Left kidney (tissue), 8 donors: ENCODE data around the gene SNF8. TPM values are rescaled to one million over a fixed set of nuclear protein-coding genes. Genes with fewer than 3 reads are reported as not detected.

ENCODE experiments used
- DNase-seq: peaks from one replicate; pipeline ENCODE4 v3.0.0-alpha.2; 2013
- long read RNA-seq, 8 donors: transcript quantifications; one replicate each; lab custom pipeline, GENCODE V29; 2026
- polyA plus RNA-seq: library from polyadenylated mRNA; unstranded; fragments of 120-200 nt; gene quantifications from one replicate; pipeline ENCODE4 v1.2.1, GENCODE V29; 2013; ENCODE audit not compliant: insufficient read length

Gene SNF8, protein sequence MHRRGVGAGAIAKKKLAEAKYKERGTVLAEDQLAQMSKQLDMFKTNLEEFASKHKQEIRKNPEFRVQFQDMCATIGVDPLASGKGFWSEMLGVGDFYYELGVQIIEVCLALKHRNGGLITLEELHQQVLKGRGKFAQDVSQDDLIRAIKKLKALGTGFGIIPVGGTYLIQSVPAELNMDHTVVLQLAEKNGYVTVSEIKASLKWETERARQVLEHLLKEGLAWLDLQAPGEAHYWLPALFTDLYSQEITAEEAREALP
- polyA plus RNA-seq: 104 TPM
- long read RNA-seq, donor 1, transcript SNF8-202 (8 exons, 2,319 nt): major isoform, 57 of 89 reads
- long read RNA-seq, donor 1, transcript SNF8-215 (3 exons, 687 nt): minor isoform, 5 of 89 reads
- long read RNA-seq, donor 1, partial matches to known transcripts: 16 of 89 reads
- long read RNA-seq, donor 1, other reads (novel, unspliced or antisense): 0 of 89 reads
- long read RNA-seq, donor 2, transcript SNF8-202 (8 exons, 2,319 nt): major isoform, 36 of 52 reads
- long read RNA-seq, donor 2, partial matches to known transcripts: 8 of 52 reads
- long read RNA-seq, donor 2, other reads (novel, unspliced or antisense): 0 of 52 reads
- long read RNA-seq, donor 3, transcript SNF8-202 (8 exons, 2,319 nt): major isoform, 27 of 51 reads
- long read RNA-seq, donor 3, partial matches to known transcripts: 12 of 51 reads
- long read RNA-seq, donor 3, other reads (novel, unspliced or antisense): 0 of 51 reads
- long read RNA-seq, donor 4, partial matches to known transcripts: 0 of 8 reads
- long read RNA-seq, donor 4, other reads (novel, unspliced or antisense): 0 of 8 reads
- long read RNA-seq, donor 5, transcript SNF8-201 (8 exons, 951 nt): minor isoform, 7 of 143 reads
- long read RNA-seq, donor 5, transcript SNF8-202 (8 exons, 2,319 nt): major isoform, 85 of 143 reads
- long read RNA-seq, donor 5, partial matches to known transcripts: 45 of 143 reads
- long read RNA-seq, donor 5, other reads (novel, unspliced or antisense): 0 of 143 reads
- long read RNA-seq, donor 6, transcript SNF8-202 (8 exons, 2,319 nt): major isoform, 66 of 95 reads
- long read RNA-seq, donor 6, partial matches to known transcripts: 16 of 95 reads
- long read RNA-seq, donor 6, other reads (novel, unspliced or antisense): 0 of 95 reads
- long read RNA-seq, donor 7, transcript SNF8-202 (8 exons, 2,319 nt): major isoform, 59 of 93 reads
- long read RNA-seq, donor 7, transcript SNF8-201 (8 exons, 951 nt): minor isoform, 8 of 93 reads
- long read RNA-seq, donor 7, transcript SNF8-203 (2 exons, 1,899 nt): minor isoform, 7 of 93 reads
- long read RNA-seq, donor 7, transcript SNF8-215 (3 exons, 687 nt): minor isoform, 8 of 93 reads
- long read RNA-seq, donor 7, partial matches to known transcripts: 8 of 93 reads
- long read RNA-seq, donor 7, other reads (novel, unspliced or antisense): 0 of 93 reads
- long read RNA-seq, donor 8, transcript SNF8-202 (8 exons, 2,319 nt): major isoform, 21 of 31 reads
- long read RNA-seq, donor 8, partial matches to known transcripts: 0 of 31 reads
- long read RNA-seq, donor 8, other reads (novel, unspliced or antisense): 0 of 31 reads

DNA sequence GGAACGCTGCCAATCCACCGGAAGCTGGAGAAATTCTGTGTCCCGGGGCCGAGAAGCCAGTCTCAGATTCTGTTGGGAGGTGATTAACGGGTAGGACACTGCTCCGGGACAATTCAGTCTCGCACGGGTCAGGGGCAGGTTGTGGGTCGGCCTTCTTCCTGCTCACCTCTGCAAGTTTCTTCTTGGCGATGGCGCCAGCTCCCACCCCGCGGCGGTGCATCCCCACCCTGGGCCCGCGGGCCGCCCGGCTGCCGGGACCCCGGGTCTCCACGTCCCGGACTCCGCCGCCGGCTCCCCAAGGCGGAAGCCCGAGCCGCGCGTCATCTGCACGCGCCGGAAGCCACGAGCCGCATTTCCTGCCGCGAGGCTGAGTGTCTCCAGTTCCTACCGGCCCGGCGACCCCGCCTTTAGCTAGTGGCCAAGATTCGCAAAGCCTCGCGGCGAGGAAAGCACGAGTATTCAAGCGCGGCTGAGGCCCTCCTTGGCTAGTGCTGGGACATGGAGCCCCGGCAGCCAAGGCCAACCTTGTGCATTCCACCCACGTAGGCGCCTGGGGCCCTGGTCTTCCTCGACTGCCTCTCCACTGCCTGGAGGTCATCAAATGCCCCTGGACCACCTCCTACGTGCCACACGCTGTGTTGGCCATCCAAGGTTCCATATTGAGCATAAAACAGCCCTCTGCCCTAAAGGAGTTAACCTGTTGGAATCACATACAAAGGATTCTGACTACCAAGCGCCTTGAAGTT, at the start of gene SNF8:
SNF8 (minus strand) TSS at position 328 of the 746 bp plus-strand sequence; CDS start at position 220, 108 bp downstream.
- DNase-seq: peak; percentile 92

- no peak for DNase-seq
These were observed 49.3 kb upstream of the SNF8 start for GRCh38 chr17:48993951-48994350.

DNA sequence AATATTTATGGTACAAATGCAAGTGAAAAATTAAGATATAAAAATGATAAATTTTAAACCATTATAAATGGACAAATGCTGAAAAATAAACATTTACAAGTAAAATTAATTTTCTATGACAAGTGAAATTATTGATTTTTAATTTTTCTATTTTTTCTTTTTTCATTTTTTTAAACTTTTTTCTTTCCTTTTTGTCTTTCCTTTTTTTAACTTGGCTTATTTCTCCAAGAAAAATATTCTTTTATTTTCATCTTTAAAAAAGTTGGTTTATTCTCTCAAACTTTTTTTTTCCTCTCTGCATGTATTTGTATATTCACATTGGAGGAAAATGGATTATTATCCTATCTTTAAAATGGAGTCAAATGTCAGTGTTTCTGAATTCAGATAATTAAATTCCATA, 48.7 kb upstream of the SNF8 start:
- DNase-seq: no peak

GRCh38 chr17:48992444-48992843, 47.8 kb upstream of the SNF8 start:
- DNase-seq: no peak

DNA sequence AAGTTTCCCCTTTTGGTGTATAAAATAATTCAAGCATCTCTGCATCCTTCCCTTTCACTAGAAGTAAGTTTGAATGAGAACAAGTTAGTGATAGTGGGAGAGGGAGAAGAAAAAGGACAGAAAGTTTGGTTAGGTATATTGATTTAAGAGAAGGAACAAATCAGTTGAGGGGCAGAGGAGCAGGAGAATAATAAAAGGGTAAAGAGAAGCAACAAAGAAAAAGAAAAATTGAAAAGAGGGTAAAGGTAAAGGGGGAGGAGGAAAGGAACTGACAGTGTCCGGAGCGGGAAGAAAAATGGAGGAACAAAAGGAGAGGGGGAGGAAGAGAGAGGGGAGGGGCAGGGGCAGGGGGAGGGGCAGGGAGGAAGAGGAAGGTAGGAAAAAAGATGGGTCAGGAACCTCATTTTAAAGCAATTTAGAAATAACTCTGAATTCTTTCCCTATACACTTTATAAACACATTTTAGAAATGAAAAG, 46.3 kb upstream of the SNF8 start:
- DNase-seq: no peak

- no peak for DNase-seq
These were observed 44.5 kb upstream of the SNF8 start for GRCh38 chr17:48989100-48989499.

DNA sequence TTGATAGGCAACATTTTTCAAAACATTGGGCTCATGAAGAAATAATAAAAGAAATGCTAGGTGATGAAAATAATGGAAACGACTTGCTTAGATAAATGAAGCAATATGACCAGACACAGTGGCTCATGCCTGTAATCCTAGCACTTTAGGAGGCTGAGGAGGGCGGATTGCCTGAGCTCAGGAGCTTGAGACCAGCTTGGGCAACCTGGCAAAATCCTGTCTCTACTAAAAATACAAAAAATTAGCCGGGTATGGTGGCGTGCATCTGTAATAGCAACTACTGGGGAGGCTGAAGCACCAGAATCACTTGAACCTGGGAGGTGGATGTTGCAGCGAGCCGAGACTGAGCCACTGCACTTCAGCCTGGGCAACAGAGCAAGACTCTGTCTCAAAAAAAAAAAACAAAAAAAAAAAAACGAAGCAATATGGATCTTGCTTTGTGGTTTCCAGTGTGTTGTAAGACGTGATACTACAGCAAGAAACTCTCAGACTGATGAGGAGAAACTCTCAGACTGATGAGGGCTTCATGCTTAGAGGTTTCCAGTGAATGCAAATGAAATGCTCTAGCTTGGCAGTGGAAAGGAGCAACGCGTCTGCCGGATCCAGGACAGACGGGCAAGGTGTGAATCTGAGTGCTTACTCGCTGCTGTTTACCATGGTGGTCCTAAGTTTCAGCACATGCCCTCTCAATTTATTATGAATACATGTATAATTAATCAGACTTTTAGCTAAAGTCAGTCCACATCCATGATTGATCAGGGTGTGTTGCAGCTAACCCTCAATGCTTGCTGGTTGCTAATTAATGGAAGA, 41.0 kb upstream of the SNF8 start:
- no peak for DNase-seq

- DNase-seq: no peak
These were observed 37.4 kb upstream of the SNF8 start for GRCh38 chr17:48981927-48982539.

GRCh38 chr17:48973806-48974205, 29.2 kb upstream of the SNF8 start:
- DNase-seq: no peak

DNA sequence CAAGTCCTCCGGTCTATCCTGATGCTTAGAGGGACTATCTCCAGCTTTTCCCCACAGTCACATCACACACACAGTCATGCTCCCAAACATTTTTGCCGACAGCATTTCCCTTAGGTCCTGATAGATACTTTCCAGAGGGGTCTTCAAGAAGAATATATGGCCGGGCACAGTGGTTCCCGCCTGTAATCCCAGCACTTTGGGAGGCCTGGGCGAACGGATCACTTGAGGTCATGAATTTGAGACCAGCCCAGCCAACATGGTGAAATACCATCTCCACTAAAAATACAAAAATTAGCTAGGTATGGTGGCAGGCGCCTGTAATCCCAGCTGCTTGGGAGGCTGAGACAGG, 28.1 kb upstream of the SNF8 start:
- DNase-seq: no peak

DNA sequence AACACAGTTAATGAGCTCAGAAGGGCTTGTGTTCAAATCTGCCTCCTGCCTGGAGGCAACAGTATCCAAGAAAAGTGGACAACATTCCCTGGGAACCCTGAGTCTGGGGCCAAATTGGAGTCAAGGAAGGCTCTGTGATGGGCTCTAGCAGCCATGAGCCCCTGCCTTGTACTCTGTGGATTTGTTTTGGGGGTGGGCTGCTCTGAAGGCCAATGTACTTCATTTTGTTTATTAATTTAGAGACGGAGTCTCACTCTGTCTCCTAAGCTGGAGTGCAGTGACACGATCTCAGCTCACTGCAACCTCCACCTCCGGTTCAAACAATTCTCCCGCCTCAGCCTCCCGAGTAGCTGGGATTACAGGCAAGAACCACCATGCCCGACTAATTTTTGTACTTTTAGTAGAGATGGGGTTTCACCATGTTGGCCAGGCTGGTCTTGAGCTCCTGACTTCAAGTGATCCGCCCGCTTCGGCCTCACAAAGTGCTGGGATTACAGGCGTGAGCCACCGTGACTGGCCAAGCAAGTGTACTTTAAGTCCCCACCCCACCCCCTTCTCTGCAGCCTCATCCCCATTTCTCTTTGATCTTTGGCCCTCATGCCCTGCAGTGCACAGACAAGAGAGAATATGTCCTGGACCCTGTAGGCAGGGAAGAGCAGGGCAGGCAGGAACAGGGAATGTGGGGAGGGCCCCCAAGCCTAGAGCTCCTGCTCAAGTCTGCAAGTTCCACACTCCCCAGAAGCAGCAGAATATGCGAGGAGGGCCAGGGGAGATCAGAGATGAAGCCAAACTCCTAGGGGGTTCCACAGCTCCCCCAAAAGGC, 26.4 kb upstream of the SNF8 start:
- DNase-seq: no peak

DNA sequence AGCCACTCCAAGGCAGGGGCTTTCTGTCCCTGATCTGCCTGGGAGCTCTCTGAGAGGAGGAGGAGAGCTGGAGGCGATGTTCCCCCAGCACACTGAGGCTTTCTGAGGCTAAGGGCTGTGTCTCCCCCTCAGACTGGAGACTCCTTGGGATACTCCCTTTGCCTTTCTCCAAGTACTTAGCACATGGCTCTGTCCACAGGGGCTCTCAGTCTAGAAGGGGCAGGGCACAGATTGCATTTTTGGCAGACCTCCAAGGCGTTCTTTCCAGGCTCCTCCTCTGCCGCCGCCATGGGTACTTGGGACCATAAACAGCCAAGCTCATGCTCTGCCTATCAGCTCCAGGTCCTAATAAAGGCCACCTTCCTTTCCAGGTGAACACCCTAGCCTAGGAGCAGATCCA, 25.6 kb upstream of the SNF8 start:
- no peak for DNase-seq

GRCh38 chr17:48961516-48962233, 17.0 kb upstream of the SNF8 start:
- no peak for DNase-seq

GRCh38 chr17:48960834-48961515, 16.3 kb upstream of the SNF8 start:
- DNase-seq: no peak

- DNase-seq: no peak
These were observed 9.7 kb upstream of the SNF8 start for GRCh38 chr17:48954300-48954755.

DNA sequence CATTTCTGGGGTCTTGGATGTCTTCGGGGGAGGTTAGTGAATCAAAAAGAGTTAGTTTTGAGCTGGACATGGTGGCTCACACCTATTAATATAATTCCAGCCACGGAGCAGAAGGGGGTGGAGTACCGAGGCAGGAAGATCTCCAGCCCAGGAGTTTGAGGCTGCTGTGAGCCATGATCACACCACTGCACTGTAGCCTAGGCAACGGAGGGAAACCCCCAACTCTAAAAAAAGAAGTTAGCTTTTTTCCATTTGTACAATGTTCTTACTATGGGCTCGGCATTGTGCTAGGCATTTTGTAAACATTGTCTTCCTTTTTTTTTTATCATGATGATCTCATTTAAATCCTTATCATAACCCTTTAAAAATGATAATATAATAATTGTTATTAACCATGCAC, 8.3 kb upstream of the SNF8 start:
- no peak for DNase-seq

GRCh38 chr17:48951572-48951971, 6.9 kb upstream of the SNF8 start:
- no peak for DNase-seq
